GM18507 (cell line): ENCODE data around the gene ZEB1.

ENCODE experiments used
- DNase-seq: peaks from one replicate; pipeline ENCODE4 v3.0.0; 2011; ENCODE audit warnings: low read depth; ENCODE audit not compliant: insufficient read length; ENCODE audit errors: extremely low spot score
- FAIRE-seq: peaks from 2 replicates; lab custom pipeline; 2011; peaks lifted over from hg19 to GRCh38; lab: Jason Lieb, UNC

The ZEB1 gene

DNA sequence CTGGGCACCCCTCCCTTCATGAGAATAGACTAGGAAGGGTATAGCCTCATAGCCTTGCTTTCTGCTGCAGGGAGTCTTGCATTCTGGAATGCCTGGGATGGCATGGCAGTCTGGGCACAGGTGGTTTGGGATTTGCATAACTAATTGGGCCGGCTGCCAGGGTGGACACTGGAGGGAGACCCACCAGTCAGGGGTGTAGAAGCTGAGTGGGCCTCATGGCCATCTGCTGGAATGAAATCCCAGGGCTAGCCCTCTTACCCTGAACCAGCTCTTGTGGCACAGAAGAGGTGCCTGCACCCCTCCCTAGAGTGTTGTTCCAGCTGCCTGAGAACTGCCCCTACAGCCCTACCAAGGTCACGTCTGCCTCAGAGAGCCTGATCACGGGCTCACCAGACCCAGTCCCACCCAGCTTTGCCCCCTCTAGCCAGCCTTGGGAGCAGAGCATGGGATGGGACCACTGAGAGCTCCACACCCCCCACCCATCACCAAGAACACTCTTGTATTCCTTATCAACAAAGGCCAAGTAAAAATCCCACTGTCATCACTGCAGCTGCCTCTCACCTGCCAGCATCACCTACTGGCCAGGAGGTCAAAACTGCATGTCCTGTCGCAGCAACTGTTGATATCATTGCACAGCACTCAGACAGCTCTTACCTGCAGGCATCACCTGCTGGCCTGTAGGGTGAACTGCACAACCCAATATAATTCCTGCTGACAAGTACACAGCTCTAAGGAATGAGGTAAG lies 148.9 kb downstream of the ZEB1 start:
- no peak for DNase-seq
- FAIRE-seq, result no peak

DNA sequence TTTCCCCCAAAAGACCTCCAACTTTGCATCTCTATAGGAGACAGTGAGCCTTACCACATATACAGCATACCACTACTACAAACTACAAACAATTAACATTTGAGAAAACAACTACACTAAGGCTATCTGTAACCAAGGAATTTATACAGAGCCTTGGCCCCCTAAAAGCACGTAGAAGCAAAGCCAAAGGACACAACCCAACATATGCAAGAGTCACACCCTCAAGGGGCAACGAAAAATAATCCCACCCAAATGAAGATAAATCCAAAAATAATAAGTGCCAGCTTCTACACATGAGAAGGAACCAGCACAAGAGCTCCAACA lies 149.5 kb downstream of the ZEB1 start:
- no peak for FAIRE-seq
- DNase-seq, result no peak

DNA sequence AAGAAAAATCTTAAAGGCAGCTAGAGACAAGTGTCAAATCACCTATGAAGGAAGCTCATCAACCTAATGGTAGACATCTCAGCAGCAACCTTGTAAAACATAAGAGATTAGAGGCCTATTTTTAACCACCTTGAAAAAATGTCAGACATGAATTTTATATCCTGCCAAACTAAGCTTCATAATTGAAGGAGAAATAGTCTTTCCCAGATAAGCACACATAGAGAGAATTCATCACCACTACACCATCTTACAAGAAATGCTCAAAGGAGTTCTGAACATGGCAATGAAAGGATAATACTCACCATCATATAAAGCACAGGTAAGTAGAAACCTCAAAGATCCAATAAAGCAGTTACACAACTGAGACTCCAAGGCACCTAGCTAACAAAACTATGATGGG lies 156.5 kb downstream of the ZEB1 start:
- DNase-seq, result no peak
- no peak for FAIRE-seq

DNA sequence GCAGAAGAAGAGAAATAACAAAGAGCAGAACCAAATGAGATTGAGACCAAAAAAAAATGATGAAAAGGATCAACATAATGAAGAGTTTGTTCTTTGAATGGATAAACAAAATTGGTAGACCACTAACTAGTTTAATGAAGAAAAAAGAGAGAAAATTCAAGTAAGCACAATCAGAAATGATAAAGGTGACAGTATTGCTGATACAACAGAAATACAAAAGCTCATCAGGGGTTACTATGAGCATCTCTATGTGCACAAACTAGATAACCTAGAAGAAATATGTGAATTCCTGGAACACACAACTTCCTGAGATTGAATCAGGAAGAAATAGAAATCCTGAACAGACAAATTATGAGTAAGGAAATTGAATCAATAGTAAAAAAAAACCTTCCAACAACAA lies 157.1 kb downstream of the ZEB1 start:
- DNase-seq (no peak), FAIRE-seq (no peak)

DNA sequence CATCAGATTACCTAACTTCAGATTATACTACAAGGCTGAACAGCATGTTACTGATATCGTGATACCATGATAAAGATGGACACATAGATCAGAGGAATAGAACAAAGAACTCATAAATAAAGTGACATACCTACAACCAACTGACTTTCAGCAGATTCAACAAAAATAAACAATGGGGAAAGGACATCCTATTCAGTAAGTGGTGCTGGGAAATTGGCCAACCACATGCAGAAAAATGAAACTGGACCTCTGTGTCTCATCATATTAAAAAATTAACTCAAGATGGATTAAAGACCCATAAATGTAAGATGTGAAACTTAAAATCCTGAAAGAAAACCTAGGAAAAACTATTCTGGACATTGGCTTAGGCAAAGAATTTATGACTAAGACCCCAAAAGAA lies 158.6 kb downstream of the ZEB1 start:
- DNase-seq, result no peak
- FAIRE-seq, result no peak

DNA sequence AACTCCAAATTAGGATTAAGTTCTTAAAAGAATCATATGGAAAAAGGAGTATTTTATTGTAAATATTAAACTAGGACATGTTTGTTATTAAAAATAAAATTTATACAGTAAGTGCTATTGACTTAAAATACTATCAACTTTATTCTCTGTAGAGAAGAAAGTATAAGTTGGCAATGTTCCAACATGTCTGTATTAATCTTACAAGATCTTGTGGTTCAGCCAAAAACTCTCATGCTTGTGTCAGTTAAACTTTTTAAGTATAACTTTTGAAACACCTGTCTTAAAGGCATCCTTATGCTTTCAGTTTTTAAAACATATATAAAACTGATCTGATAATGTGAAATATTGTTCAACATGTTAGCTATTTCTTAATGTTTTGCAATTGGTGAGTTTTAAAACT lies 160.7 kb downstream of the ZEB1 start:
- DNase-seq, result no peak
- no peak for FAIRE-seq

DNA sequence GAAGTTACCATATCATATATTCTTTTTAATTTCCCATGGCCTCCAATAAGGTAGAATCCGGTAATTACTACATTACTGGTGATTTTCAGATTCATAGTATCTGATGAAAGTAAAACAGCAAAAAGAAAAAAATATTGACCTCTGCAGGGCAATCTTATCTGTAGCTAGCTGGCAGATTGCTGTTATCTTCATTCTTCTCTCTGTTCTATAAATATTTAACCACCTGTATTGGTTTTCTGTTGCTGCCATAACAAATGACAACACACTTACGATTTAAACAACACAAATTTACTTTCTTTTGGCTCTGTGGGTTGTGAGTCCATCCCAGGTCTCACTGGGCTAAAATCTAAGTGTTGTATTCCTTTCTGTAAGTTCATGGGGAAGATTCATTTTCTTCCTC lies 164.5 kb downstream of the ZEB1 start:
- no peak for FAIRE-seq
- no peak for DNase-seq

DNA sequence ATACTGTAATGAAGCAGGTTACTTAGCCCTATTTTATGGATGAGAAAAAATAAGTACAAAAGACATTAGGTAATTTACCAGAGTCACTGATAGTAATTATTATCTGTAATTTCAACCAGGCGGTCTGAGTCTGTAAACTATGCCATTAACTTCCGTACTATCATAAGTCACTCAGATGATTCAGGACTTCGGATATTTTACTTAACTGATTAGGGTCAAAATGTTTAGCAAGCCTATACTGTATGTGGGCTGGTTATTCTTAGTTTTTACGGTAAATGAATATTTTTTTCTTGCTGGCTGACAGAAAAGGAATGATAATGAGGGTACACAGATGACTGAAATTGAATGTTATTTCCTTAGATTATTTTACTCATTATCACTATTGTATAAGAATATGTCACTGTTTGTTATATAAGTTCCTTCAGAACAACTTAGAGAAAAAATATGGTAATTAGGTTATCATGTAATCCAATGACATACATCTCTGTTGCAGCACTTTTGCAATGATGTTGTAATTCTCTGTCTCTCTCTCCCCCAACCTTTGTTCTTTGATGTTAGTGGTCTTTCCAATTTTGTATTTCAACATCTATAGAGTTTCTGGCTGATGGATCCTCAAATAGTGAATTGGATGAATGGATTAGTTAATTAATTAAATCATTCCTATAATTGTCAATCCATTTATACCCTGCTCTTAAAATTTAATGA lies 165.6 kb downstream of the ZEB1 start:
- DNase-seq (no peak), FAIRE-seq (no peak)

DNA sequence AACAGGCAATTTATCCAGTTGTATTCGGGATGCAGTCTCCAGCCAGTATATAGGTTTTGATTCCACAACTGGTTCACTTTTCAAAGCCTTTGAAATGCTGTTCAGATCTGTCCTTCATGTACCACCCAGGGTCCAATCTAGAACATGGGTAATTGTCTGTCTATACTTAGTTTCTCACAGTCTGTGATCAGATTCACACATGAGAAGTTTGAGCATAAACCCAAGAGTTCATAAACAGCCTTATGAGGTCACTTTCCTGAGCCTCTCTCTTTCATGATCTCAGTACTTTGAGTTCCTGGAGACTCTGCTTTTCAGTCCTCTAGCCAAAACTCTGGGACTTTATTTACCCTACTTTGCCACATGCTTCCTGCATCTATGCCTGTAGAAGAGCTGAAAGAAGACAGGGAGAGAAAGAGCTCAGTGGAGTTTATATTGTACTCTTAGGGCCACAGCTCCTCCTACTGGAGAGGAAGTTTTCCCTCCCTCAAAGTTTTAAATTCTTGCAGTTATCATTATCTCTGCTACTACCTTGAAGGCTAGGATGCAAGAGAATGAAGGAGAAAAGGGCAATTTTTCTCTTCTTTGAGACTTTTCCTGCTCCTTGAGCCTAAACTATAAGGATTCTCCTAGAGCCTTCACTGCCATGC lies 172.0 kb downstream of the ZEB1 start:
- FAIRE-seq, result peak; percentile 70
- no peak for DNase-seq

DNA sequence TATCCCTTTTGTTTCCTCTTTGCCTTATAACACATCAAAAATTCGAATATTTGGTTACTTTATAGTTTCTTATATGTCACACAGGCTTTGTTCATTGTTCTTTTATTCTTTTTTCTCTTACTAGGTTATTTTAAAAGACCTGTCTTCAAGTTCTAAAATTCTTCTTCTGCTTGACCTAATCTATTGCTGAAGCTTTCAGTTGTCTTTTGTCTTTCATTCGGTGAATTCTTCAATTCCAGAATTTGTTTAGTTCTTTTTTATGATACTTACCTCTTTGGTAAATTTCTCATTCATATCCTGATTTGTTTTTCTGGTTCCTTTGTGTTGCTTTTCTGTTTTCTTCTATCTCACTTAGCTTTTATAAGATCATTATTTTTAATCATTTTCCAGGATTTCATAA lies 188.4 kb downstream of the ZEB1 start:
- no peak for DNase-seq
- FAIRE-seq, result no peak

DNA sequence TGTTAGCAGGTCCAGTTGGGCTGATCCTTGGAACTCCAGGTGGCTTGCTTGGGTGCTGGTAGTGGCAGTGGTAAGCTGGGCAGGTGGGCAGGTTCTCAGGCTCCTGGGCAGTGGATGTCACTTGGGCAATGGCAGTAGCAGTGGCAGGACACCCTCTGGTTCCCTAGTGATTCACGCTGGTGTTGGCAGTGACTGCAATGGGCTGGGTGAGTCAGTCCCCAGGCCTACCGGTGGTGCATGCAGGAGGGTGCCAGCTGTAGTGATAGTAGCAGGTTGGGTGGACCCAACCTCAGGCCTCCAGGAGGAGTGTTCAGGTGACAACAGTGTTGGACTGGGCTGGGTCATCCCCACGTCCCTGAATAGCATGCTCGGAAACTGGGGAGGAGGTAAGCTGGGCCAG lies 189.2 kb downstream of the ZEB1 start:
- no peak for FAIRE-seq
- no peak for DNase-seq

DNA sequence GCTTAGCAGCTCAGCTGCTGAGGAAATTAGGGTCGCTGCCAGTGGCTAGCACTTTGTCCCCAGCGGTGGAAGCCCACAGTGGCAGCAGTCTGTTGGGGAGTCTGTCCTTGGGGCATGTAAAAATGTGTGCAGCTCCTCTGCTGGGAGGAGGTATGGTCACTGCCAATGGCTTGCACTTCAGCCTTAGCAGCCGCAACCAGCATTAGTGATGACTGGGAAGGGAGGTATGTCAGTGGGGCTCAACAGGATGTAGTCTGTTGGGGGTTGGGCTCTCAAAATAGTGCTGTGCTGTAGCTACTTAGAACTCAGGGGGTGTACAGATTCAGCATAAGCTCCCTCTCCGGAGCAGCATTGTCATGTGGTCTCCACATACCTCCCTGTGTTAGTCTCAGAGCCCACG lies 189.9 kb downstream of the ZEB1 start:
- FAIRE-seq, result no peak
- DNase-seq, result no peak

DNA sequence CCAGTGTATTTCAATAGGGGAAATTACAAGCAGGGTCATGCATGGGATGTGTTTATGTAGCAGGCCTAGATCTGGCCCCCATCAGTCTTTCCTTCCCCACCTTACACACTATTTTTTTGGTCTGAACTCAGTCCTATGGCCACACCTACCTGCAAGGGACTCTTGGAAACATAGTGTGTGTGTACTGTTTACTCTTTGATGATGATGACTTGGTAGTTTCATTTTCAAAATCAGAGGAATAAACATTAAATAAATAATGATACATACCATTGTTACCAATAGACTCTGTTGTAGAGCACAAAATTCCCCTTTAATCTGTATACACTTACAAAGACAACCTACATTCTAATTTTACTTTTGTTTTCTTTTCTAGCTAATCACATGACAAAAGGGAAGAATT lies 191.0 kb downstream of the ZEB1 start:
- FAIRE-seq, result no peak
- DNase-seq, result no peak

DNA sequence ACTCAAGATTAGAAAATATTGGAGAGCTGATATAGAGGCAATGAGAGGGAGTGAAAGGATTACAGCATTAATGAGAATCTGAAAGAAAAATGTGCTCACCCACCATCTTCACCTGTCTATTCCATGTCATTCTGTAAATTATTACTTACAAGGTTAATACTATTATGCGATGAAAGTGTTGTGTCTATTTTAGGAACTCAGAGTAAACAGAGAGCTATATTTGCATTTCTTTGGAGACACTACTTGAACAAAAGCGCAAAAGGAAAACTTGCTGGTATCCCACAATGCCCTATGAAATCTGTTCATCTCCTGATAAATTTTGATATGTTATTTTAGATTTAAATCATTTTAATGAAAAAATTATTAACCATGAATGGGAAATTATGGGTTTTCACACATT lies 196.1 kb downstream of the ZEB1 start:
- DNase-seq, result no peak
- FAIRE-seq, result no peak

DNA sequence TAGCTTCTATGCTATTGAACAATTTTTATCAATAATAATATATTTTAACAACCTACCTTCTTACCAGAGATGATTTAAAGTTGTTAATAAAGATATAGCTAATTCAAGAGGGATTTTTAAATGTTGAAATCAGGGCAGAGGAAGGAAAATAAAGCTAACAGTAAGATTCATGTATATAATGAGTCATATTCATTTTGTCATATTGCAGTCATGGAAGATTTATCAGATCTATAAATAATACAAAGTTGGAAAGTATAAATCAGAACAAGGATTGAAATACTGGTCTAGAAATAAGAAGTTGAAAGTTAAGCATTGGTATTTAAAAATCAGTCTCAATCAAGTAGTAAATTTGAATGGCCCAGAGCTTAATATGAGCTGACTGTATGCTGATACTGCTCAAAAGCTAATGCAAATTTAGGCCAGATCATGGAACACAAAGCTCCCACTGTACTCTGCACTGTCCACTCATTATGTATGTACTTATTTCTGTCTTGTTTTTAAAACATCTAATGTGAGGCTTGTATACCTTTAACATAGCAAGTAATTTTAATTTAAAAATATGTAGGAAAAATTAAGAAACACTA lies 196.9 kb downstream of the ZEB1 start:
- no peak for DNase-seq
- FAIRE-seq, result no peak

DNA sequence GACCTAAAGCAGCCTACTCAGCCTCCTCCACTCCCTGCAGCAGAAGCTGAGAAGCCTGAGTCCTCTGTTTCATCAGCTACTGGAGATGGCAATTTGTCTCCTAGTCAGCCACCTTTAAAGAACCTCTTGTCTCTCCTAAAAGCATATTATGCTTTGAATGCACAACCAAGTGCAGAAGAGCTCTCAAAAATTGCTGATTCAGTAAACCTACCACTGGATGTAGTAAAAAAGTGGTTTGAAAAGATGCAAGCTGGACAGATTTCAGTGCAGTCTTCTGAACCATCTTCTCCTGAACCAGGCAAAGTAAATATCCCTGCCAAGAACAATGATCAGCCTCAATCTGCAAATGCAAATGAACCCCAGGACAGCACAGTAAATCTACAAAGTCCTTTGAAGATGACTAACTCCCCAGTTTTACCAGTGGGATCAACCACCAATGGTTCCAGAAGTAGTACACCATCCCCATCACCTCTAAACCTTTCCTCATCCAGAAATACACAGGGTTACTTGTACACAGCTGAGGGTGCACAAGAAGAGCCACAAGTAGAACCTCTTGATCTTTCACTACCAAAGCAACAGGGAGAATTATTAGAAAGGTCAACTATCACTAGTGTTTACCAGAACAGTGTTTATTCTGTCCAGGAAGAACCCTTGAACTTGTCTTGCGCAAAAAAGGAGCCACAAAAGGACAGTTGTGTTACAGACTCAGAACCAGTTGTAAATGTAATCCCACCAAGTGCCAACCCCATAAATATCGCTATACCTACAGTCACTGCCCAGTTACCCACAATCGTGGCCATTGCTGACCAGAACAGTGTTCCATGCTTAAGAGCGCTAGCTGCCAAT lies 202.2 kb downstream of the ZEB1 start:
- DNase-seq (no peak), FAIRE-seq (no peak)

DNA sequence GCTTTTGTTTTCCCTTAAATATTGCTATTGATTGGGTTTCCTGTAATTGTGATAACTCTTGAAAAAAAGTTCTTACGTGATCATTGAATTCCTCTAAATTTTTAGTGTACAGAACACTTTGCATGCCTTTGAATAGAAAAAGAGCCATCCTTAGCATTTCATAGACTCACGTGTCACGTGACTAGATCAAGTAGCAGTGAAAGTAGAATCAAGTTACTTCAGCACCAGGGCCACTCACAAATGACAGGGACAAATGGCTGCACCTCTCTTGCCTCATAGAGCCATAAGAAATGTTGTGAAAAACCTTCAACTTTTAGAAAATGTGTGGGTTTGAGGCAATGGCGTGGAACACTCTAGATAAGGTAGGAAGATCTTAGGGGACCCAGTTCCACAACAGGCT lies 203.8 kb downstream of the ZEB1 start:
- FAIRE-seq, result no peak
- no peak for DNase-seq

DNA sequence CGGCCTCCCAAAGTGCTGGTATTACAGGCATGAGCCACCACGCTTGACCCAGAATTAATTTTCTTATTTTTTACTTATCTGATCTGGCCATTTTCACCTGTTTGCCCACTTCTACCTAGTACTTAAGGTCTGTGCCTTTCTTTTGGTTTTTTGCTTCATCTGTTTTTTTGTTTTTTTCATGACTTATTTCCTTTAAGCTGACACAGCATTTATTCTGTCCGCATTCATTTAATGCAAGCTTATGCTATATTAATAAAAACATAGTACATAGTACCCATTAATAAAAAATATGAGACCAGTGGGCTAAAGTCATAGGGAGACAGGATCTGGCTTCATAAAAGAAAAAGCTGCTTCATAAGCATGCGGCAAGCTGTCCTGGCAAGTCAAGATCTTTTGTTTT lies 205.4 kb downstream of the ZEB1 start:
- DNase-seq, result no peak
- no peak for FAIRE-seq

DNA sequence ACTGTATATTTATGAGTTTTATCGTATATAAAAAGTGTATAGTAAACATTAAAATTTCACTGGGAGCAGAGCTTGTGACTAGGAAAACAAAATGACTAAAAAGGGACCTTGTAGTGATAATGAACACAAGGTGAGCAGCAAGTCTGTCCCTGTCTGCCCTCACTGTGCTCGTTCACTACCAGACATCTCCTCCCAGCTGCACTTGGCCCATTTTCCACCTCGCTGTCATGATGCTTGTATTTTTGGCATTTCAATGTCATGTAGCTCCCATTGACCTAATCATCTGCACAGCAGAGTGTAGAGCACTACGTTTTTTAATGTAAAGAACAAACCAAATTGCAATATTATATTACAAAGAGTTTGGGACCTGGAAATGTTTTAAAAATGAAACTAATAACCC lies 207.2 kb downstream of the ZEB1 start:
- FAIRE-seq, result no peak
- DNase-seq, result no peak

DNA sequence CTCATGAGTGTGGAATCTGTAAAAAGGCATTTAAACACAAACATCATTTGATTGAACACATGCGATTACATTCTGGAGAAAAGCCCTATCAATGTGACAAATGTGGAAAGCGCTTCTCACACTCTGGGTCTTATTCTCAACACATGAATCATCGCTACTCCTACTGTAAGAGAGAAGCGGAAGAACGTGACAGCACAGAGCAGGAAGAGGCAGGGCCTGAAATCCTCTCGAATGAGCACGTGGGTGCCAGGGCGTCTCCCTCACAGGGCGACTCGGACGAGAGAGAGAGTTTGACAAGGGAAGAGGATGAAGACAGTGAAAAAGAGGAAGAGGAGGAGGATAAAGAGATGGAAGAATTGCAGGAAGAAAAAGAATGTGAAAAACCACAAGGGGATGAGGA lies 207.7 kb downstream of the ZEB1 start:
- DNase-seq (no peak), FAIRE-seq (no peak)
